Nephron (organoid): ENCODE data around the gene ZNF235.
"Not testable (repeated sequence)": the region's sequence is repeated elsewhere in the genome, so short reads cannot be mapped to it uniquely, and the experiment has no call there.

ENCODE experiments used
- H3K27ac Mint-ChIP-seq, 3 experiments: 2 replicates each; pipeline ENCODE4 v1.8.0; 2020; ENCODE audit warnings: mixed read lengths in 3 of 3, mild to moderate bottlenecking in 2 of 3, moderate library complexity in 1 of 3
- H3K27me3 Mint-ChIP-seq: 2 replicates; pipeline ENCODE4 v1.8.0; 2021; ENCODE audit warnings: low read depth, mild to moderate bottlenecking, moderate library complexity, mixed read lengths
- H3K36me3 Mint-ChIP-seq: 2 replicates; pipeline ENCODE4 v1.8.0; 2020; ENCODE audit warnings: low read depth, mixed read lengths
- H3K4me1 Mint-ChIP-seq: 2 replicates; pipeline ENCODE4 v1.8.0; 2020; ENCODE audit warnings: mixed read lengths
- H3K4me3 Mint-ChIP-seq, 3 experiments: 2 replicates each; pipeline ENCODE4 v1.8.0; 2020; ENCODE audit warnings: mild to moderate bottlenecking in 3 of 3, mixed read lengths in 3 of 3, moderate library complexity in 2 of 3
- H3K9me3 Mint-ChIP-seq: 2 replicates; pipeline ENCODE4 v1.8.0; 2020; ENCODE audit warnings: mixed read lengths
- CTCF ChIP-seq, 3 experiments: fragments of 200-600 bp; sonication (generic); IDR thresholded peaks; one replicate each; pipeline ENCODE4 v1.5.0; 2021; ENCODE audit warnings: antibody characterized with exemption in 3 of 3; ENCODE audit not compliant: unreplicated experiment in 3 of 3

Gene ZNF235

GRCh38 chr19:44304659-44305193 is at the start of gene ZNF235:
ZNF235 (minus strand) TSS chr19:44305025; CDS start chr19:44303404, 1,621 bp downstream.
- Mint-ChIP-seq H3K36me3 (peaks cover 32% of the 10 kb centered on the region), H3K4me1 (peaks cover 18% of the 10 kb centered on the region), H3K4me3 (peak within 1 kb of the TSS; percentile 95 to 99 (median 98)), H3K9me3 (peaks cover 29% of the 10 kb centered on the region), H3K27ac (peak within 1 kb of the TSS; percentile 89 to 96 (median 91)), H3K27me3 (no peaks in the 10 kb centered on the region)
- TF ChIP-seq CTCF (IDR thresholded peaks at IDR 0.05; ENCODE audit: unreplicated experiment in 3 of 3), result no peak

GRCh38 chr19:44346556-44346955 is 41.7 kb upstream of the ZNF235 start:
- H3K9me3 Mint-ChIP-seq, result peaks cover 77% of the 10 kb centered on the region
- H3K27me3 Mint-ChIP-seq, result no peaks in the 10 kb centered on the region
- no peak overlapping the region for H3K4me3 Mint-ChIP-seq
- H3K4me1 Mint-ChIP-seq, result no peaks in the 10 kb centered on the region
- no peak overlapping the region for H3K27ac Mint-ChIP-seq
- peaks cover 90% of the 10 kb centered on the region for H3K36me3 Mint-ChIP-seq
- TF ChIP-seq CTCF (IDR thresholded peaks at IDR 0.05; ENCODE audit: unreplicated experiment in 3 of 3), result no peak

- H3K36me3 Mint-ChIP-seq, result peaks cover 90% of the 10 kb centered on the region
- H3K9me3 Mint-ChIP-seq, result peaks cover 77% of the 10 kb centered on the region
- no peaks in the 10 kb centered on the region for H3K4me1 Mint-ChIP-seq
- H3K27me3 Mint-ChIP-seq, result no peaks in the 10 kb centered on the region
- no peak for TF ChIP-seq CTCF (IDR thresholded peaks at IDR 0.05; ENCODE audit: unreplicated experiment in 3 of 3)
- H3K4me3 Mint-ChIP-seq, result no peak overlapping the region
- no peak overlapping the region for H3K27ac Mint-ChIP-seq
Measured at GRCh38 chr19:44345959-44346358, 41.1 kb upstream of the ZNF235 start.

DNA sequence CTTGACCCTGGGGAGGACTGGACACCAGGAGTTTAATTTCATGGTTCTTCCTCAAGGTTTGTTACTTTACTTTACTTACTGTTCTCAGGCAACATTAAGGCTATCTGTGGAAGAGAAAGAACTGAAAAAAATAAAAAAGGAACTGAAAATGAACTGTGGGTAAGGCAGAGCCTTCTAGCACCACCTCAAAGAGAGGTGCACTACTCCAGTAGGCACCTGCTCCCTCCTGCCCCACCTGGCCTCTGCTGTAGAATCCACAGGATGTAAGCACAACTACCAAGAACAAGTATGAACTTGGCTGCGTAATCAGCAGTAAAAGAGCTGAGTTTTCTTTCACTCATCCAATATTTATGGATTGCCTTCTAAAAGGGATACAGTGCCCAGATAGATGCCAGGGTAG is 39.4 kb upstream of the ZNF235 start:
- Mint-ChIP-seq H3K4me1 (no peaks in the 10 kb centered on the region), H3K27ac (no peak overlapping the region), H3K9me3 (peaks cover 71% of the 10 kb centered on the region), H3K4me3 (no peak overlapping the region), H3K36me3 (peaks cover 90% of the 10 kb centered on the region), H3K27me3 (no peaks in the 10 kb centered on the region)
- TF ChIP-seq CTCF (IDR thresholded peaks at IDR 0.05; ENCODE audit: unreplicated experiment in 3 of 3), result no peak

- H3K9me3 Mint-ChIP-seq, result peaks cover 72% of the 10 kb centered on the region
- H3K27me3 Mint-ChIP-seq, result no peaks in the 10 kb centered on the region
- H3K27ac Mint-ChIP-seq, result no peak overlapping the region
- H3K4me1 Mint-ChIP-seq, result no peaks in the 10 kb centered on the region
- no peak for TF ChIP-seq CTCF (IDR thresholded peaks at IDR 0.05; ENCODE audit: unreplicated experiment in 3 of 3)
- peaks cover 95% of the 10 kb centered on the region for H3K36me3 Mint-ChIP-seq
- no peak overlapping the region for H3K4me3 Mint-ChIP-seq
Measured at GRCh38 chr19:44341794-44342193, 37.0 kb upstream of the ZNF235 start.

GRCh38 chr19:44334639-44335038 is 29.8 kb upstream of the ZNF235 start:
- not testable (repeated sequence) for H3K4me1 Mint-ChIP-seq, H3K4me3 Mint-ChIP-seq, H3K27ac Mint-ChIP-seq, H3K27me3 Mint-ChIP-seq
- peaks cover 80% of the 10 kb centered on the region for H3K9me3 Mint-ChIP-seq
- H3K36me3 Mint-ChIP-seq, result peaks cover 98% of the 10 kb centered on the region
